C4-2B (cell line): Measurements from ENCODE around the gene TNNT2.

Experiments used
- H3K27ac ChIP-seq: fragments of 450-650 bp; 2 replicates; pipeline ENCODE4 v1.5.1; 2017
- ZFX ChIP-seq: fragments of 450-650 bp; IDR thresholded peaks from 2 replicates; pipeline ENCODE4 v1.6.1; 2017
- TF ChIP-seq, protein P1 (sequence below): fragments of 450-650 bp; conservative IDR thresholded peaks from 2 replicates; pipeline ENCODE4 v1.5.1; 2017; ENCODE audit warnings: mild to moderate bottlenecking

The TNNT2 gene

DNA sequence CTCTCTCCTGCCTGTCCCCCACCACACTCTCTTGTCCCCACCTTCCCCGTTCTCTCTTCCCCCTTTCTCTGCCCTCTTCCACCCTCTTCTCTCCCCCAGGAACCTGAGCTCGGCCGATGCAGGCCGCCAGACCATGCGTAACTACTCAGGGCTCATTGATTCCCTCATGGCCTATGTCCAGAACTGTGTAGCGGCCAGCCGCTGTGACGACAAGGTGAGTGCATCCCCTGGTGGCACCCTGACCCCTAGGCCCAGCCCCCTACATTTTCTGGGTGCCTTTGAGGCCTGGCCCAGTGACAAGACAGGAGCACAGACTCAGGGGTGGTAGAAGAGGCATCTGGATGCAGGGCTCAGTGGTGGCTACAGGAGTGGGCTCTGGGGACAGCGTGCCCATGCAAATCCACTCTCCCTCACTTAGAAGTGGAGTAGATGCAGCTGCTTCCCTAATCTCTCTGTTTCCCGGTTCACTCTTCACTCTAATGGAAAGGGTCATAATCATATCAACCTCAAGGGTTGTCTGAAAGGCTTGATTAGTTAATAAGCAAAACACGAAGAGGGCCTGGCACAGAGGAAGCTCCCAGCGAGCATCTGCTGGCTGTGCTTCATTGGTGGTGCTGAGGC is 57.2 kb downstream of the TNNT2 start:
- no peak overlapping the region for H3K27ac ChIP-seq
- TF ChIP-seq, protein P1, sequence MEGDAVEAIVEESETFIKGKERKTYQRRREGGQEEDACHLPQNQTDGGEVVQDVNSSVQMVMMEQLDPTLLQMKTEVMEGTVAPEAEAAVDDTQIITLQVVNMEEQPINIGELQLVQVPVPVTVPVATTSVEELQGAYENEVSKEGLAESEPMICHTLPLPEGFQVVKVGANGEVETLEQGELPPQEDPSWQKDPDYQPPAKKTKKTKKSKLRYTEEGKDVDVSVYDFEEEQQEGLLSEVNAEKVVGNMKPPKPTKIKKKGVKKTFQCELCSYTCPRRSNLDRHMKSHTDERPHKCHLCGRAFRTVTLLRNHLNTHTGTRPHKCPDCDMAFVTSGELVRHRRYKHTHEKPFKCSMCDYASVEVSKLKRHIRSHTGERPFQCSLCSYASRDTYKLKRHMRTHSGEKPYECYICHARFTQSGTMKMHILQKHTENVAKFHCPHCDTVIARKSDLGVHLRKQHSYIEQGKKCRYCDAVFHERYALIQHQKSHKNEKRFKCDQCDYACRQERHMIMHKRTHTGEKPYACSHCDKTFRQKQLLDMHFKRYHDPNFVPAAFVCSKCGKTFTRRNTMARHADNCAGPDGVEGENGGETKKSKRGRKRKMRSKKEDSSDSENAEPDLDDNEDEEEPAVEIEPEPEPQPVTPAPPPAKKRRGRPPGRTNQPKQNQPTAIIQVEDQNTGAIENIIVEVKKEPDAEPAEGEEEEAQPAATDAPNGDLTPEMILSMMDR, result no peak

DNA sequence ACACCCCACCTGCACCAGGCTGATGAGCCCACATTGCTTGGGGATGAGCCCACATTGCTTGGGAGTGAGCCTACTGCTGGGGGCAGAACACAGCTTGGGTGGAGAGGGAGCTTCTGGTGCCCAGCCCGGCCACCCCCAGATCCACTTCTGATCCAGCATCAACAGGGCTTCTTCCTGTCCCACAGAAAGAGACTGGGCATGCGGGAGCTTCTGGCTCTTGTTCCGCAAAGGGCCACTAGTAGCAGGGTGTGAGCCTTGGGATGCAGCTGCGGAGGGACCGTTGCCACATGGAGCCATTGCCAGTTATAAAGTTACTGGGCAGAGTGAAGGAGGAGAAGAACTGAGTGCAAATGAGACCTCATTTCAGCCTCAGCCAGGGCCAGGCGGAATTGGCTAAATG is 57.8 kb downstream of the TNNT2 start:
- no peak for TF ChIP-seq ZFX
- TF ChIP-seq, protein P1, result no peak
- H3K27ac ChIP-seq, result no peak overlapping the region

DNA sequence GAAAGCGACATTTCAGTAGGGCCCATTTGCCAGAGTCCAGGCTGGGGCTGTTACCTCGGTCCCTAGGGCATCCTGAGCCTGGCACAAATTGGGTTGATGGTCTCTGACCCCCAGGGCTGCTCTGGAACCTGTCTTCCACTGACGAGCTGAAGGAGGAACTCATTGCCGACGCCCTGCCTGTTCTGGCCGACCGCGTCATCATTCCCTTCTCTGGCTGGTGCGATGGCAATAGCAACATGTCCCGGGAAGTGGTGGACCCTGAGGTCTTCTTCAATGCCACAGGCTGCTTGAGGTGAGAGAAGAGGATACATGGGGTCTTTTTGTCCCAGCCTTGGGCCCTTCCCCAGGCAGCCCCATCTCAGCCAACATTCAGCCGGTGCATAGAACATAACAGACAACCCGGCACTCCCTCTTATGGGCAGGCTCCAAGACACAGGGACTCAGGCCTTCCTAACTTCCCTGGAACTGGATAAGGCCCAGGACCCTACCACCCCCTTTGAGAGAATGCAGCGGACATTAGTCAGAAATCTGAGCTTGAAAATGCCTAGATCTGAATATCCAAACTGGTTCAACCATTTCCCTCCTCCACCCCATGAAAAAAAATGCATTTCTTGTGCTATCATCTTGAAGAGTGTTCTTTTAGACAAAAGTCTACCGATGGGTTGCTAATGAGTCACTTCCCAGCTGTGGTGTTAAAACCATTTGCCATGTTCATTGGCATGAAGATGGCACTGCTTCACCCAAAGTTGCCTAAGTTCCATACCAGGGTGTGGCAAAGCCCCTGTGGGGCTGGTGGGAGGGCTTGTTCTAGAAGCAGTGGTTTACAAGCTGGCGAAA is 58.8 kb downstream of the TNNT2 start:
- H3K27ac ChIP-seq, result no peak overlapping the region

DNA sequence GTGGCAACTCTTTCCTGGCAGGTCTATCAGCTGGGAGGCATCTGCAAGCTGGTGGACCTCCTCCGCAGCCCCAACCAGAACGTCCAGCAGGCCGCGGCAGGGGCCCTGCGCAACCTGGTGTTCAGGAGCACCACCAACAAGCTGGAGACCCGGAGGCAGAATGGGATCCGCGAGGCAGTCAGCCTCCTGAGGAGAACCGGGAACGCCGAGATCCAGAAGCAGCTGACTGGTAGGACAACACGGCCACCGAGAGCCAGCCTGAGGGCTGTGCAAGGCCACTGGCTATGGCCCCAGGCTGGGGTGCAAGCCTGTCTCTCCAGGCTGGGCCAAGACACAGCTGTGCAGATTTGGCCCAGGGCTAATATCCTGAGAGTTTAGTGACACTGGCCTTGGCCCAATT is 59.9 kb downstream of the TNNT2 start:
- no peak overlapping the region for H3K27ac ChIP-seq
- TF ChIP-seq, protein P1, result no peak

More for the DNA sequence above, 58.8 kb downstream of the TNNT2 start:
- TF ChIP-seq, protein P1, result no peak

DNA sequence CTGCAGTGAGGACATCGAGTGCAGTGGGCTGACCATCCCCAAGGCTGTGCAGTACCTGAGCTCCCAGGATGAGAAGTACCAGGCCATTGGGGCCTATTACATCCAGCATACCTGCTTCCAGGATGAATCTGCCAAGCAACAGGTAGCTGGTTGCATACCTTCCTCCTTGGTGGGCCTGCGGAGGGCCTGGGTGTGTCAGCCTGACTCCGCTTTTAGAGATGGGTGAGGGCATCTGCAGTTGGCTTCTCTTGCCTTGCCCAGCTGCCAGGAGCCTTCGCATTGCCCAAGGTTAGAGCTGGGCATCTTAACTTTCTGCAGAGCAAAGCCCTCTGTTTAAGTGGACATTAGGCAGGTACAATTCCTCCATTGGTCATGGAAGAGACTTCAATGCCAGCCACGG is 60.9 kb downstream of the TNNT2 start:
- H3K27ac ChIP-seq, result no peak overlapping the region
- no peak for TF ChIP-seq ZFX
- TF ChIP-seq, protein P1, result no peak

DNA sequence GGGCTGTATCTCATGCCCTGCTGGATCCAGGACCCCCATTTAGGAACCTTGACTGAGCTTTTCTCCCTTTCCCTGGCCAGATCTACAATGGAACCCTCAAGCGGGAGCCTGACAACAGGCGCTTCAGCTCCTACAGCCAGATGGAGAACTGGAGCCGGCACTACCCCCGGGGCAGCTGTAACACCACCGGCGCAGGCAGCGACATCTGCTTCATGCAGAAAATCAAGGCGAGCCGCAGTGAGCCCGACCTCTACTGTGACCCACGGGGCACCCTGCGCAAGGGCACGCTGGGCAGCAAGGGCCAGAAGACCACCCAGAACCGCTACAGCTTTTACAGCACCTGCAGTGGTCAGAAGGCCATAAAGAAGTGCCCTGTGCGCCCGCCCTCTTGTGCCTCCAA is 64.4 kb downstream of the TNNT2 start:
- TF ChIP-seq, protein P1, result no peak
- TF ChIP-seq ZFX, result no peak
- no peak overlapping the region for H3K27ac ChIP-seq

DNA sequence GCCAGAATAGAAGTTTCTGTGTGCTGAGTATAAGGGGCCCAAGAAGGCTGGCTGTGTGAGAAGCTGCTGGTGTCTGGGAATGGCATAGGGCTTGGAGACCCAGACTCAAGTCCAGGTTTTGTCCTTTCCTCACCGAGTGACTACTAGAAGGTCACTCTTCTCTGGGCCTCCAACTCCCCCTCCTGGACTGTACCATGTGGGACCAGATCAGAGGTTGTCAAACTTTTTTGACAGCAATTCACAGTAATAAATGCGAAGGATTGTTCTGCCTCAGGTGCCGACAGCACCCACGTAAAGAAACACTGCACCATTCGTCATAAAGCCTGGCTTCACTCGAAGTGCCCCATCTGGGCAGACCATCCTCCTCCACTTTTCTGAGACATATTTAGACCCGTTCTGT is 65.2 kb downstream of the TNNT2 start:
- TF ChIP-seq, protein P1, result no peak
- TF ChIP-seq ZFX, result no peak
- no peak overlapping the region for H3K27ac ChIP-seq
